Measurements from ENCODE around the gene LTB4R2. TPM values are rescaled to one million over a fixed set of nuclear protein-coding genes. Genes with fewer than 3 reads are reported as not detected.

LTB4R2 gene
- total RNA-seq, 1 donor from 2014 or later: 13.3 TPM

- Mint-ChIP-seq H3K9me3 (ENCODE audit: unreplicated experiment) (no peaks in the 10 kb centered on the region), H3K27ac (ENCODE audit: unreplicated experiment) (peak overlapping the region; percentile 52), H3K36me3 (ENCODE audit: low read depth, unreplicated experiment) (peaks cover 29% of the 10 kb centered on the region), H3K4me1 (ENCODE audit: unreplicated experiment) (peaks cover 52% of the 10 kb centered on the region), H3K27me3 (ENCODE audit: unreplicated experiment) (peaks cover 29% of the 10 kb centered on the region), H3K4me3 (ENCODE audit: unreplicated experiment) (peak overlapping the region; percentile 60)
- no peak for TF ChIP-seq CTCF (IDR thresholded peaks at IDR 0.05; ENCODE audit: unreplicated experiment)
- DNase-seq (ENCODE audit: low spot score): no peak
Observed at GRCh38 chr14:24314377-24315193, 4.6 kb downstream of the LTB4R2 start.

- Mint-ChIP-seq H3K9me3 (ENCODE audit: unreplicated experiment) (no peaks in the 10 kb centered on the region), H3K27ac (ENCODE audit: unreplicated experiment) (no peak overlapping the region), H3K36me3 (ENCODE audit: low read depth, unreplicated experiment) (peaks cover 35% of the 10 kb centered on the region), H3K4me3 (ENCODE audit: unreplicated experiment) (peak overlapping the region; percentile 10), H3K27me3 (ENCODE audit: unreplicated experiment) (peaks cover 30% of the 10 kb centered on the region), H3K4me1 (ENCODE audit: unreplicated experiment) (peaks cover 47% of the 10 kb centered on the region)
- DNase-seq (ENCODE audit: low spot score): no peak
- TF ChIP-seq CTCF (IDR thresholded peaks at IDR 0.05; ENCODE audit: unreplicated experiment): no peak
Observed at GRCh38 chr14:24315243-24315806, 5.4 kb downstream of the LTB4R2 start.

- H3K27me3 Mint-ChIP-seq (ENCODE audit: unreplicated experiment): peaks cover 30% of the 10 kb centered on the region
- peaks cover 45% of the 10 kb centered on the region for H3K4me1 Mint-ChIP-seq (ENCODE audit: unreplicated experiment)
- peak overlapping the region; percentile 10 for H3K4me3 Mint-ChIP-seq (ENCODE audit: unreplicated experiment)
- peaks cover 36% of the 10 kb centered on the region for H3K36me3 Mint-ChIP-seq (ENCODE audit: low read depth, unreplicated experiment)
- no peak for DNase-seq (ENCODE audit: low spot score)
- no peaks in the 10 kb centered on the region for H3K9me3 Mint-ChIP-seq (ENCODE audit: unreplicated experiment)
- no peak for TF ChIP-seq CTCF (IDR thresholded peaks at IDR 0.05; ENCODE audit: unreplicated experiment)
- H3K27ac Mint-ChIP-seq (ENCODE audit: unreplicated experiment): no peak overlapping the region
Observed at GRCh38 chr14:24315807-24316596, 6.1 kb downstream of the LTB4R2 start.

- no peak for DNase-seq (ENCODE audit: low spot score)
- no peaks in the 10 kb centered on the region for H3K9me3 Mint-ChIP-seq (ENCODE audit: unreplicated experiment)
- TF ChIP-seq CTCF (IDR thresholded peaks at IDR 0.05; ENCODE audit: unreplicated experiment): no peak
- H3K4me1 Mint-ChIP-seq (ENCODE audit: unreplicated experiment): peaks cover 45% of the 10 kb centered on the region
- peaks cover 37% of the 10 kb centered on the region for H3K36me3 Mint-ChIP-seq (ENCODE audit: low read depth, unreplicated experiment)
- peaks cover 30% of the 10 kb centered on the region for H3K27me3 Mint-ChIP-seq (ENCODE audit: unreplicated experiment)
- no peak overlapping the region for H3K4me3 Mint-ChIP-seq (ENCODE audit: unreplicated experiment)
- H3K27ac Mint-ChIP-seq (ENCODE audit: unreplicated experiment): no peak overlapping the region
Observed at GRCh38 chr14:24316597-24316950, 6.6 kb downstream of the LTB4R2 start.
